GM06990 (cell line): ENCODE results near the gene SMPD2.
A peak's percentile ranks its signal among the peaks of the same experiment; 100 is the strongest.

Source experiments
- DNase-seq: peaks from one replicate; pipeline ENCODE4 v3.0.0-alpha.2; 2011; ENCODE audit not compliant: insufficient read length; ENCODE audit errors: extremely low read depth
- H3K27me3 ChIP-seq: replicated peaks from 2 replicates; pipeline ENCODE4 v1.6.0; 2011; ENCODE audit warnings: low read length; ENCODE audit not compliant: control insufficient read depth, insufficient read depth
- H3K36me3 ChIP-seq: 2 replicates; pipeline ENCODE4 v1.5.1; 2011; ENCODE audit warnings: low read length; ENCODE audit not compliant: control insufficient read depth, insufficient read depth
- H3K4me3 ChIP-seq: replicated peaks from 2 replicates; pipeline ENCODE4 v1.5.1; 2011; ENCODE audit warnings: low read depth, mild to moderate bottlenecking, control low read depth, low read length
- CTCF ChIP-seq: IDR thresholded peaks from 2 replicates; pipeline ENCODE4 v1.5.1; 2011; ENCODE audit warnings: low read length, control low read depth, mild to moderate bottlenecking, inconsistent platforms; ENCODE audit not compliant: insufficient read depth, poor library complexity, severe bottlenecking

The SMPD2 gene

GRCh38 chr6:109469591-109470189 is 29.2 kb downstream of the SMPD2 start:
- peaks cover 23% of the 10 kb centered on the region for H3K36me3 ChIP-seq
- no peaks in the 10 kb centered on the region for H3K27me3 ChIP-seq
- TF ChIP-seq CTCF, result no peak
- DNase-seq, result no peak
- no peak overlapping the region for H3K4me3 ChIP-seq

GRCh38 chr6:109471105-109471810 is 30.7 kb downstream of the SMPD2 start:
- no peak for DNase-seq
- TF ChIP-seq CTCF, result no peak
- peaks cover 20% of the 10 kb centered on the region for H3K36me3 ChIP-seq
- H3K4me3 ChIP-seq, result no peak overlapping the region
- no peaks in the 10 kb centered on the region for H3K27me3 ChIP-seq

- Histone ChIP-seq H3K27me3 (no peaks in the 10 kb centered on the region), H3K36me3 (peaks cover 19% of the 10 kb centered on the region), H3K4me3 (no peak overlapping the region)
- no peak for DNase-seq
- TF ChIP-seq CTCF, result peak; percentile 45
Observed at GRCh38 chr6:109472132-109472995, 31.8 kb downstream of the SMPD2 start.

GRCh38 chr6:109473120-109473519 is 32.6 kb downstream of the SMPD2 start:
- Histone ChIP-seq H3K27me3 (no peaks in the 10 kb centered on the region), H3K4me3 (no peak overlapping the region), H3K36me3 (peaks cover 18% of the 10 kb centered on the region)
- no peak for DNase-seq
- no peak for TF ChIP-seq CTCF

GRCh38 chr6:109474995-109475394 is 34.5 kb downstream of the SMPD2 start:
- no peak overlapping the region for H3K4me3 ChIP-seq
- no peaks in the 10 kb centered on the region for H3K27me3 ChIP-seq
- no peak for TF ChIP-seq CTCF
- no peak for DNase-seq
- H3K36me3 ChIP-seq, result peaks cover 13% of the 10 kb centered on the region
